ENCODE data around the gene COL8A2. TPM values are rescaled to one million over a fixed set of nuclear protein-coding genes. Genes with fewer than 3 reads are reported as not detected.

The COL8A2 gene
- total and polyA plus RNA-seq, 4 donors: 17.4 to 48.5 (median 28.0) TPM

DNA sequence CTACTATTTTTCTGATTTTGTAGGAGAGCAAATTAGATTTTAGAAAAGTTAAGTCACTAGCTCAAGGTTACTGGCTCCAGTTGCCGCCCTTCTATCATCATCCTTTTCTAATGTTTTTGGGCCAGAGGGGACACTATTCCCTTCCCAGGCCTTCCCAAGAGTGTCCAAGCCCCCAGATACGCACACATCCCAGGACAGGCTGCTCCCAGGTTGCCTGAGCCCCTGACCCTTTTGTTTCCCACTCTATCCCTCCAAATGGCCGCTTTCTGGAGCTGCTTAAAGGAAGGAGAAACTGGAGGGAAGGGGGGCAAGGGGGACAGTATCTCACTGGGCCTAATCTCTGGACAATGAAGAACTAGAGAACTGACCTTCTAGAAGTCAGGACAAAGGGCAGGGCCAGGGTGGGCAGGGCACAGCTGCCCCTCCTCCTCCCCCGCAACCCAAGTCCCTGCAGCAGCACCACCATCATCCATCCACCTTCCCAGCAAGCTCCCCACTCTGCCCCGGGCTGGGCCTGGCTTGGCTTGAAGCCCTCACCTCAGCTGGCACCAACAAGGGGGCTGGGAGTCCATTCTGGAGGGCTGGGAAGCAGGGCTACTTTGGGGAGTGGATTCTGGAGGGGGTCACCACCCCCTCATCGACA, 29.9 kb upstream of the COL8A2 start:
- Histone ChIP-seq H3K27me3 (ENCODE audit: control insufficient read depth in 1 of 2, insufficient read depth in 2 of 2, low read length in 1 of 2) (no peaks in the 10 kb centered on the region), H3K9me3 (ENCODE audit: control insufficient read depth, low read length) (no peaks in the 10 kb centered on the region), H3K4me1 (ENCODE audit: control insufficient read depth in 1 of 2, insufficient read depth in 2 of 2, low read length in 2 of 2) (no peaks in the 10 kb centered on the region), H3K27ac (ENCODE audit: low read depth in 1 of 2, low read length in 2 of 2) (peak overlapping the region; percentile 96 to 97), H3K4me3 (ENCODE audit: low read length in 2 of 2) (peak overlapping the region; percentile 99), H3K36me3 (ENCODE audit: control insufficient read depth in 1 of 2, insufficient read depth in 2 of 2, low read length in 1 of 2) (no peaks in the 10 kb centered on the region)
- 39 to 40% methylated on average over 6 of the region's 6 CpGs for WGBS, 2 donors
- ATAC-seq (ENCODE audit: low FRiP score) (no peak), DNase-seq (peak; percentile 65 to 87)
- intact Hi-C loops (cut with DNase I): loop anchor here (5.0 to 10.0 kb wide), 2 partner anchors 32 to 230 kb away; partner anchors contain the start of gene STK40 (in 1 of the 2)

DNA sequence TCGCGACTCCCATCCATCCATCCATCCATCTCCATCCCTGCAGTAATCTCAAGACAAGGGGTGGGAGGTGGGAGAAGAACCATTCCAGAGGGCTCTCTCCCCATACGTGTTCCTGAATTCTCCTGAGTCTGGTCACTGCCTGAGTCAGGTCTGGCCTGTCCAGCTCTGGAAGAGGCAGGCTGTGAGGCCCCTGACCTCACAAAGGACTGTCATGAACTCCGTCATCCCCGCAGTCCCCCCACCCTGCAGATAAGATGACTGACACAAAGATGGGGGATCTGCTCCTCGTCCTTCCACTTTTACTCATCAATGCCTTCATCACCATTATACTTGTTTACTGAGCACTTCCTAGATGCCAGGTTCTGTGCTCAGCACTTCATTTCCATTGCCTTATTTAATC, 29.3 kb upstream of the COL8A2 start:
- no peaks in the 10 kb centered on the region for H3K4me1 ChIP-seq (ENCODE audit: control insufficient read depth in 1 of 2, insufficient read depth in 2 of 2, low read length in 2 of 2)
- H3K9me3 ChIP-seq (ENCODE audit: control insufficient read depth, low read length): no peaks in the 10 kb centered on the region
- no peaks in the 10 kb centered on the region for H3K27me3 ChIP-seq (ENCODE audit: control insufficient read depth in 1 of 2, insufficient read depth in 2 of 2, low read length in 1 of 2)
- H3K27ac ChIP-seq (ENCODE audit: low read depth in 1 of 2, low read length in 2 of 2): peak overlapping the region in 1 of 2 donors; percentile 41
- no peak for DNase-seq
- ATAC-seq (ENCODE audit: low FRiP score): no peak
- intact Hi-C loops (cut with DNase I): loop anchor here (5.0 to 10.0 kb wide), 2 partner anchors 33 to 230 kb away; partner anchors contain the start of gene STK40 (in 1 of the 2)
- no peaks in the 10 kb centered on the region for H3K36me3 ChIP-seq (ENCODE audit: control insufficient read depth in 1 of 2, insufficient read depth in 2 of 2, low read length in 1 of 2)
- H3K4me3 ChIP-seq (ENCODE audit: low read length in 2 of 2): no peak overlapping the region
- WGBS, 2 donors: 86 to 88% methylated on average over 6 of the region's 6 CpGs

DNA sequence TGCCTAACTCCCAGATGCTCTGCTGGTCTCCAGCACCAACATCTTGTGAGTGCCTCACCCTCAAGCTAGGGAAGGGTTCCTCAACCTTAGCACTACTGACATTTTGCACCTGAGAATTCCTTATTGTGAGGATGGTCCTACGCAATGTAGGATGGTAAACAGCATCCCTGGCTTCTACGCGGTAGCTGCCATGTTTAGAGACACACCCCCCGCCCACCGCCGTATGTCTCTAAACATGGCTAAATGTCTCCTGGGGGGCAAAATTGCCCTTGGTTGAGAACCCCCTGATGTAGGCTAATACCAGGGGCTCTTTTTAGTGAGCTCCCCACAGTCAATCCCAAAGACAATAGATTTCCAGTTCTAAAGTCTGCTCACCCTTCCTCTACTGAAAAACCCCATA, 28.5 kb upstream of the COL8A2 start:
- ATAC-seq (ENCODE audit: low FRiP score): no peak
- 91 to 92% methylated on average over 6 of the region's 6 CpGs for WGBS, 2 donors
- H3K27ac ChIP-seq (ENCODE audit: low read depth in 1 of 2, low read length in 2 of 2): no peak overlapping the region
- no peaks in the 10 kb centered on the region for H3K4me1 ChIP-seq (ENCODE audit: control insufficient read depth in 1 of 2, insufficient read depth in 2 of 2, low read length in 2 of 2)
- H3K27me3 ChIP-seq (ENCODE audit: control insufficient read depth in 1 of 2, insufficient read depth in 2 of 2, low read length in 1 of 2): no peaks in the 10 kb centered on the region
- no peak for DNase-seq
- intact Hi-C loops (cut with DNase I): loop anchor here (5.0 to 10.0 kb wide), 2 partner anchors 34 to 231 kb away; partner anchors contain the start of gene STK40 (in 1 of the 2)
- no peaks in the 10 kb centered on the region for H3K9me3 ChIP-seq (ENCODE audit: control insufficient read depth, low read length)
- H3K36me3 ChIP-seq (ENCODE audit: control insufficient read depth in 1 of 2, insufficient read depth in 2 of 2, low read length in 1 of 2): no peaks in the 10 kb centered on the region
- H3K4me3 ChIP-seq (ENCODE audit: low read length in 2 of 2): no peak overlapping the region

DNA sequence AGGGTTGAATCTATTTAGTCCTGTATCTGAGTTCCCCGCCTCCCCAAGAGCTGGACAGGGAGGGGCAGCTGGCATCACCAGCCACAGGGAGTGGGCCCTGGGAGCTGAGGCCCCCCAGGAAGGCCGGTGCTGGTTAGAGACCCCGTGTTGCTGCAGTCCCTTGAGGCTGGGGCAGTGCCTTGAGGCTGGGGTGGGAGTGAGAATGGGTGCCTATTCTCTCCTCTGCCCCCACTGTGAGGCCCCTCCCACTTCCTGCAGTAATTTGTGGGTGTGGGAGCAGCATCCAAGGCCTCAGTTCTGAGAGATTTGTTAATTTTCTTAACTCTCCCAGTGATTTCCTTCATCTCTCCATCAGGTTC, 26.8 kb upstream of the COL8A2 start:
- WGBS, 2 donors: 24 to 33% methylated on average over 3 of the region's 3 CpGs
- H3K4me3 ChIP-seq (ENCODE audit: low read length in 2 of 2): no peak overlapping the region
- H3K36me3 ChIP-seq (ENCODE audit: control insufficient read depth in 1 of 2, insufficient read depth in 2 of 2, low read length in 1 of 2): no peaks in the 10 kb centered on the region
- no peaks in the 10 kb centered on the region for H3K4me1 ChIP-seq (ENCODE audit: control insufficient read depth in 1 of 2, insufficient read depth in 2 of 2, low read length in 2 of 2)
- ATAC-seq (ENCODE audit: low FRiP score) (no peak), DNase-seq (no peak)
- intact Hi-C loops (cut with DNase I): loop anchor here (5.0 to 10.0 kb wide), 2 partner anchors 35 to 233 kb away; partner anchors contain the start of gene STK40 (in 1 of the 2)
- H3K27me3 ChIP-seq (ENCODE audit: control insufficient read depth in 1 of 2, insufficient read depth in 2 of 2, low read length in 1 of 2): no peaks in the 10 kb centered on the region
- H3K9me3 ChIP-seq (ENCODE audit: control insufficient read depth, low read length): no peaks in the 10 kb centered on the region
- H3K27ac ChIP-seq (ENCODE audit: low read depth in 1 of 2, low read length in 2 of 2): peak overlapping the region; percentile 36 to 73

DNA sequence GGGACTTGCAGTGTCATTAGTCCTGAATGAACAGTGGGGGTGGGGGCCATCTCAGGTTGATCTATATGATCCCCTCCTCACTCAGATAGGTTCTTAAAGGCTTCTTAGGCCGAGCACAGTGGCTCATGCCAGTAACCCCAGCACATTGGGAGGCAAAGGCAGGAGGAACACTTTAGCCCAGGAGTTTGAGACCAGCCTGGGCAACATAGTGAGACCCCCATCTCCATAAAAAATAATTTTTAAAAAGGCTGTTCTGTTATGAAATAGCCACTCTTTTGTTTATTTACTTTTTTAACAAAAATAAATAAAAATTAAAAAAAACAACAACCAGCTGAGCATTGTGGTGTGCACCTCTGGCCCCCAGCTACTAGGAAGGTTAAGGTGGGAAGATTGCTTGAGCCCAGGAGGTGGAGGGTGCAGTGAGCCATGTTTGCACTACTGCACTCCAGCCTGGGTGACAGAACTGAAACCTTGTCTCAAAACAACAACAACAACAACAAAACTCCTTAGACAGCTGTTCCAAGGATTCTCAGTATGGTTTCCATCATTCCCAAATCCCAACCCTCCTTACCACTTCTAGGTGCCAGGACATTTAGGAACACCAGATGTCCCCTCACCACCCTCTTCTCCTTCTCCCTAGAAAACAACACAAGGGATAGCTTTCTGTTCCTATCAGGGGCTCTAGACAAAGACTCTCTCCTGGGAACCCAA, 26.3 kb upstream of the COL8A2 start:
- peak overlapping the region; percentile 36 to 73 for H3K27ac ChIP-seq (ENCODE audit: low read depth in 1 of 2, low read length in 2 of 2)
- H3K9me3 ChIP-seq (ENCODE audit: control insufficient read depth, low read length): no peaks in the 10 kb centered on the region
- intact Hi-C loops (cut with DNase I): loop anchor here (5.0 to 10.0 kb wide), 2 partner anchors 36 to 234 kb away; partner anchors contain the start of gene STK40 (in 1 of the 2)
- no peaks in the 10 kb centered on the region for H3K4me1 ChIP-seq (ENCODE audit: control insufficient read depth in 1 of 2, insufficient read depth in 2 of 2, low read length in 2 of 2)
- no peaks in the 10 kb centered on the region for H3K36me3 ChIP-seq (ENCODE audit: control insufficient read depth in 1 of 2, insufficient read depth in 2 of 2, low read length in 1 of 2)
- H3K4me3 ChIP-seq (ENCODE audit: low read length in 2 of 2): no peak overlapping the region
- DNase-seq (no peak), ATAC-seq (ENCODE audit: low FRiP score) (no peak)
- WGBS, 2 donors: 0 to 2% methylated on average over 1 of the region's 1 CpG
- no peaks in the 10 kb centered on the region for H3K27me3 ChIP-seq (ENCODE audit: control insufficient read depth in 1 of 2, insufficient read depth in 2 of 2, low read length in 1 of 2)

DNA sequence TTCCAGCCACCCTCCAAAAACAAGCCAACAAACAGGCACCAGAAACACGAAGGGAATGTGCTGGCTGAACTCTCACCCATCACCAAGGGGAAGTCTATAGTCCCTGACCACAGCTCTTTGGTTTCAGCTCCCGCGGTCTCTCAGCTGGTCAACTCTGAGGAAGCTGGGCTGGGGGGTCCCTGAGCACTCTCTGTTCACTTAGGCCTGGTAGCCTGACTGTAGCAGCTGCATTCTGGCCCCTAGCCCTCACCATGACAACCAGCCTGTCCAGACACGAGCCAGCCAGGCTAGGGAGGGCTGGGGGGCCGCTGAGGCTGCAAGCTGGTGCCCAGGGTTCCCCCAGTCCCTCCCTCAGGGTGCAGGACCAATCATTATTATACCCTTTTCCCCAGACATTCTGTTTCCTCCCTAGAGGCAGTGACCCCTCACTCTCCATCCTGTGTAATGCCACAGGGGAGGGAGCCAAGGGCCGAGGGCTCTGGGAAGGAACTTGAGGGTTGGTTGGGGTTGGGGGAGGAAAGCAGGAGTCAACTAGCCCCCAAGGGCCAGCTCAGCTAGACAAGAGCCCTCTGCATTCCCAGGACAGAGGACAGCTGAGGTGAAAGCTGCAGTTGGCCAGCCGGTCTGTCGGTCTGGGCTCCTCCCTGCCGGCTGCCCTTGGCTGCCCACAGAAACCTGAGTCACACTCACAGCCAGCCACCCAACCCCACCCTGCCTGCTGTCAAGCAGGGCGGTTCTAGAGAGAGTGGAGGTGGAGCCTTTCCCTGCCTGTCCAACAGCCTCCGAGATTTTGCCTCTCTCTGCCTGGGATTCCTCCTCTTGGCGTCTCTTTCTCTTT, 25.5 kb upstream of the COL8A2 start:
- intact Hi-C loops (cut with DNase I): loop anchor here (5.0 to 10.0 kb wide), 2 partner anchors 37 to 234 kb away; partner anchors contain the start of gene STK40 (in 1 of the 2)
- Histone ChIP-seq H3K9me3 (ENCODE audit: control insufficient read depth, low read length) (no peaks in the 10 kb centered on the region), H3K36me3 (ENCODE audit: control insufficient read depth in 1 of 2, insufficient read depth in 2 of 2, low read length in 1 of 2) (no peaks in the 10 kb centered on the region), H3K27me3 (ENCODE audit: control insufficient read depth in 1 of 2, insufficient read depth in 2 of 2, low read length in 1 of 2) (no peaks in the 10 kb centered on the region), H3K4me1 (ENCODE audit: control insufficient read depth in 1 of 2, insufficient read depth in 2 of 2, low read length in 2 of 2) (no peaks in the 10 kb centered on the region), H3K4me3 (ENCODE audit: low read length in 2 of 2) (no peak overlapping the region), H3K27ac (ENCODE audit: low read depth in 1 of 2, low read length in 2 of 2) (peak overlapping the region; percentile 80 to 99)
- WGBS, 2 donors: 1% methylated on average over 12 of the region's 12 CpGs
- peak; percentile 95 to 96 for DNase-seq
- ATAC-seq (ENCODE audit: low FRiP score): peak; percentile 90

DNA sequence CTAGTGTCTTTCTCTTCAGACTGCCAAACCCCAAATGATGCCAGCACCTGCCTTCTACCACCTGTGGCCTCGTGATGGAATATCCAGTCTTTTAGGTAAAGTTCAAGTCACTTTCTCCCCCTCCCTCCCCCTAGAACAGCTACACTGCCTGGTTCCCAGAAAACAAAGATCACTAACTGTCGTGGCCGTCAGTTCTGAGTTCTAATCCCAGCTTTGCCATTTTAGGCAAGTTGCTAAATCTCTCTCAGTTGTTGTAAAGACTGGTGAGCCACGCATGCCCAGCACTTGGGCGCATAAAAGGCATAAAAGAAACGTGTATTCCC, 24.9 kb upstream of the COL8A2 start:
- peak; percentile 4 for ATAC-seq (ENCODE audit: low FRiP score)
- DNase-seq: no peak
- H3K4me3 ChIP-seq (ENCODE audit: low read length in 2 of 2): no peak overlapping the region
- no peaks in the 10 kb centered on the region for H3K36me3 ChIP-seq (ENCODE audit: control insufficient read depth in 1 of 2, insufficient read depth in 2 of 2, low read length in 1 of 2)
- no peaks in the 10 kb centered on the region for H3K9me3 ChIP-seq (ENCODE audit: control insufficient read depth, low read length)
- no peaks in the 10 kb centered on the region for H3K4me1 ChIP-seq (ENCODE audit: control insufficient read depth in 1 of 2, insufficient read depth in 2 of 2, low read length in 2 of 2)
- 0 to 1% methylated on average over 6 of the region's 6 CpGs for WGBS, 2 donors
- intact Hi-C loops (cut with DNase I): loop anchor here (1.0 to 10.0 kb wide), 6 partner anchors 37 to 235 kb away; partner anchors contain the start of genes STK40 (in 1 of the 2) and THRAP3 (in 1 of the 2)
- H3K27me3 ChIP-seq (ENCODE audit: control insufficient read depth in 1 of 2, insufficient read depth in 2 of 2, low read length in 1 of 2): no peaks in the 10 kb centered on the region
- peak overlapping the region; percentile 80 to 99 for H3K27ac ChIP-seq (ENCODE audit: low read depth in 1 of 2, low read length in 2 of 2)

DNA sequence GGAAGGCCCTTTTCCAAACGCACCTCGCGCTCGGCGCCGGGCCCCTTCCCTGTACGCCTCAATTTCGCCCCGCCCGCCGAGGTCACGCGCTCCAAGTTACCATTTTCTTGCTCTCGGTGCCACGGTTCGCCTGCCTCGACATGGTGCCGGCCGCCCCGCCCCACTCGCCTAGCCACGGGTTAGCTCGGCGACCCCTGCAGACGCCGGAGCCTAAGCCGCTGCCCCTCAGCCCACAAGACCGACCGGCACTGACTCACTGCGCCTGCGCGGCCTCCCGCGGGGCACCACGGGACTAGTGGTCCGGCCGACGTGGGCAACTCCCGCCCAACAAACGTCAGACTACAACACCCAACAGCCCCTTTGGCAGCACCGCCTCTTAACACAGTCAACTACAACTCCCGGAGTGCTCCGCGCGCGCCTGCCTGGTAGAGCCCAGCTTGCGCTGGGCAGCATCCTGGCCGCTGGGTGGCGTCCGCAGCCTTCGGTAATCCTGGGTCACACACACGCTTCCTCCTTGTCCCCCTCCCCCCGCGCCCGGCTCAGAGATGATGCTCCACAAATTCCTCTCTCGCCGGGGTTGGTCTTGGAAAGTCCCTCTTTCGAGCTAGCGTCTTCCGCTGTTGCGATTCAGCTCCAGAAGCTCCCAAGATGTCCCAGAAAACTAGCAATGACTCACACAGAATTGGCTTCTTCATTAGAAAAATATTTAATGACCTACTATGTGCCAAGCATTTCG, 24.4 kb upstream of the COL8A2 start, which contains the start of gene TRAPPC3:
TRAPPC3 (minus strand) TSS at position 250 of the 736 bp plus-strand sequence; CDS start at position 142, 108 bp downstream.
- H3K4me1 ChIP-seq (ENCODE audit: control insufficient read depth in 1 of 2, insufficient read depth in 2 of 2, low read length in 2 of 2): no peaks in the 10 kb centered on the region
- intact Hi-C loops (cut with DNase I): loop anchor here (1.0 to 5.0 kb wide), 4 partner anchors 39 to 138 kb away; partner anchors contain the start of gene THRAP3 (in 1 of the 2)

More for the DNA sequence above, 24.4 kb upstream of the COL8A2 start, which contains the start of gene TRAPPC3:
- Histone ChIP-seq H3K27me3 (ENCODE audit: control insufficient read depth in 1 of 2, insufficient read depth in 2 of 2, low read length in 1 of 2) (no peaks in the 10 kb centered on the region), H3K36me3 (ENCODE audit: control insufficient read depth in 1 of 2, insufficient read depth in 2 of 2, low read length in 1 of 2) (no peaks in the 10 kb centered on the region), H3K27ac (ENCODE audit: low read depth in 1 of 2, low read length in 2 of 2) (peak within 1 kb of the TSS; percentile 80 to 99), H3K9me3 (ENCODE audit: control insufficient read depth, low read length) (no peaks in the 10 kb centered on the region), H3K4me3 (ENCODE audit: low read length in 2 of 2) (peak within 1 kb of the TSS; percentile 23 to 48)
- ATAC-seq (ENCODE audit: low FRiP score): peak; percentile 96
- 0 to 1% methylated on average over 47 to 62 of the region's 62 CpGs for WGBS, 2 donors
- DNase-seq: peak; percentile 100
